ENCODE measurements around the gene CAPZA2. TPM values are rescaled to one million over a fixed set of nuclear protein-coding genes. Genes with fewer than 3 reads are reported as not detected.

CAPZA2 gene
- total and polyA plus RNA-seq, 8 donors: 13.9 to 1,001 (median 83.3) TPM

- intact Hi-C loops (cut with DNase I; ENCODE audit: low total_unique reads): no loop called here
- Histone ChIP-seq H3K4me3 (no peak overlapping the region), H3K9me3 (no peaks in the 10 kb centered on the region), H3K27ac (no peak overlapping the region), H3K4me1 (peaks cover 0 to 21% (median 9%) of the 10 kb centered on the region in 4 donors), H3K27me3 (no peaks in the 10 kb centered on the region), H3K36me3 (peaks cover 5 to 66% (median 55%) of the 10 kb centered on the region in 4 donors)
- WGBS, 5 donors: 94 to 100% (median 99%) methylated on average over 2 of the region's 2 CpGs
- DNase-seq: no peak
- TF ChIP-seq POLR2AphosphoS5 (IDR thresholded peaks at IDR 0.05): no peak
- TF ChIP-seq POLR2A (IDR thresholded peaks at IDR 0.05): no peak
- TF ChIP-seq CTCF (IDR thresholded peaks at IDR 0.05): no peak
- TF ChIP-seq EP300 (IDR thresholded peaks at IDR 0.05): no peak
These were observed 38.8 kb downstream of the CAPZA2 start for GRCh38 chr7:116901143-116901542.

GRCh38 chr7:116902867-116903266 lies 40.5 kb downstream of the CAPZA2 start:
- H3K4me1 ChIP-seq: peaks cover 0 to 13% (median 7%) of the 10 kb centered on the region in 4 donors
- H3K27ac ChIP-seq: no peak overlapping the region
- no peak for TF ChIP-seq POLR2AphosphoS5 (IDR thresholded peaks at IDR 0.05)
- TF ChIP-seq EP300 (IDR thresholded peaks at IDR 0.05): no peak
- no peak for TF ChIP-seq CTCF (IDR thresholded peaks at IDR 0.05)
- TF ChIP-seq POLR2A (IDR thresholded peaks at IDR 0.05): no peak
- no peak for DNase-seq
- intact Hi-C loops (cut with DNase I; ENCODE audit: low total_unique reads): no loop called here
- H3K36me3 ChIP-seq: peaks cover 5 to 76% (median 64%) of the 10 kb centered on the region in 4 donors
- H3K9me3 ChIP-seq: no peaks in the 10 kb centered on the region
- H3K27me3 ChIP-seq: no peaks in the 10 kb centered on the region
- WGBS, 5 donors: 85 to 96% (median 88%) methylated on average over 3 of the region's 3 CpGs
- H3K4me3 ChIP-seq: no peak overlapping the region

GRCh38 chr7:116906391-116906790 lies 44.0 kb downstream of the CAPZA2 start:
- 34 to 69% (median 41%) methylated on average over 1 of the region's 1 CpG for WGBS, 5 donors
- Histone ChIP-seq H3K36me3 (peaks cover 9 to 78% (median 70%) of the 10 kb centered on the region in 4 donors), H3K4me1 (no peaks in the 10 kb centered on the region), H3K9me3 (no peaks in the 10 kb centered on the region), H3K27ac (no peak overlapping the region), H3K27me3 (no peaks in the 10 kb centered on the region), H3K4me3 (no peak overlapping the region)
- DNase-seq: no peak
- TF ChIP-seq POLR2AphosphoS5 (IDR thresholded peaks at IDR 0.05) (no peak), POLR2A (IDR thresholded peaks at IDR 0.05) (no peak), EP300 (IDR thresholded peaks at IDR 0.05) (no peak), CTCF (IDR thresholded peaks at IDR 0.05) (no peak)
- intact Hi-C loops (cut with DNase I; ENCODE audit: low total_unique reads): no loop called here

- no peak for DNase-seq
- H3K9me3 ChIP-seq: no peaks in the 10 kb centered on the region
- H3K36me3 ChIP-seq: peaks cover 16 to 85% (median 79%) of the 10 kb centered on the region in 4 donors
- 93 to 98% (median 97%) methylated on average over 6 of the region's 6 CpGs for WGBS, 5 donors
- TF ChIP-seq POLR2A (IDR thresholded peaks at IDR 0.05) (no peak), CTCF (IDR thresholded peaks at IDR 0.05) (no peak), POLR2AphosphoS5 (IDR thresholded peaks at IDR 0.05) (no peak)
- no peak overlapping the region for H3K4me3 ChIP-seq
- no peaks in the 10 kb centered on the region for H3K27me3 ChIP-seq
- no peaks in the 10 kb centered on the region for H3K4me1 ChIP-seq
- intact Hi-C loops (cut with DNase I; ENCODE audit: low total_unique reads): no loop called here
- H3K27ac ChIP-seq: no peak overlapping the region
These were observed 48.0 kb downstream of the CAPZA2 start for GRCh38 chr7:116910383-116910782.
